ENCODE data around the gene TPM2.

DNA sequence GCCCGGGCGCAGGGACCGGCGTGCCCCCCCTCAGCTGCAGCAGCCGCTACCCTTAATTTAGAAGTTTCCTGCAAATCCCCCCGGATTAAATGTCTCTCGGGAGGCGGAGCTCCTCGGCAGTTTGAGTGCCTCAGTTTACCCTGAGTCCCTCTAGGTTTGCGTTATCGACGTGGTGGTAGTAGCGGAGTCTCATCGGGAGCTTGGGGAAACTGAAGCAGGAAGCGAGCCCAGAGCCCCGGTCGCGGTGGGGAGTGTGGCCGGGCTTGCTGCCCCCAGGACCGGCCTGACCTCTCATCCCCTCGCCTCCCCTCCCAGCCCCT is 529 bp upstream of the TPM2 start:
- no peak for TF ChIP-seq PPARA (CRISPR knock-in tag; IDR thresholded peaks at IDR 0.05; ENCODE audit: borderline replicate concordance)
- TF ChIP-seq, protein P1, sequence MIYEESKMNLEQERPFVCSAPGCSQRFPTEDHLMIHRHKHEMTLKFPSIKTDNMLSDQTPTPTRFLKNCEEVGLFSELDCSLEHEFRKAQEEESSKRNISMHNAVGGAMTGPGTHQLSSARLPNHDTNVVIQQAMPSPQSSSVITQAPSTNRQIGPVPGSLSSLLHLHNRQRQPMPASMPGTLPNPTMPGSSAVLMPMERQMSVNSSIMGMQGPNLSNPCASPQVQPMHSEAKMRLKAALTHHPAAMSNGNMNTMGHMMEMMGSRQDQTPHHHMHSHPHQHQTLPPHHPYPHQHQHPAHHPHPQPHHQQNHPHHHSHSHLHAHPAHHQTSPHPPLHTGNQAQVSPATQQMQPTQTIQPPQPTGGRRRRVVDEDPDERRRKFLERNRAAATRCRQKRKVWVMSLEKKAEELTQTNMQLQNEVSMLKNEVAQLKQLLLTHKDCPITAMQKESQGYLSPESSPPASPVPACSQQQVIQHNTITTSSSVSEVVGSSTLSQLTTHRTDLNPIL (CRISPR knock-in tag; IDR thresholded peaks at IDR 0.05; ENCODE audit: low read depth): no peak
- TF ChIP-seq, protein P2, sequence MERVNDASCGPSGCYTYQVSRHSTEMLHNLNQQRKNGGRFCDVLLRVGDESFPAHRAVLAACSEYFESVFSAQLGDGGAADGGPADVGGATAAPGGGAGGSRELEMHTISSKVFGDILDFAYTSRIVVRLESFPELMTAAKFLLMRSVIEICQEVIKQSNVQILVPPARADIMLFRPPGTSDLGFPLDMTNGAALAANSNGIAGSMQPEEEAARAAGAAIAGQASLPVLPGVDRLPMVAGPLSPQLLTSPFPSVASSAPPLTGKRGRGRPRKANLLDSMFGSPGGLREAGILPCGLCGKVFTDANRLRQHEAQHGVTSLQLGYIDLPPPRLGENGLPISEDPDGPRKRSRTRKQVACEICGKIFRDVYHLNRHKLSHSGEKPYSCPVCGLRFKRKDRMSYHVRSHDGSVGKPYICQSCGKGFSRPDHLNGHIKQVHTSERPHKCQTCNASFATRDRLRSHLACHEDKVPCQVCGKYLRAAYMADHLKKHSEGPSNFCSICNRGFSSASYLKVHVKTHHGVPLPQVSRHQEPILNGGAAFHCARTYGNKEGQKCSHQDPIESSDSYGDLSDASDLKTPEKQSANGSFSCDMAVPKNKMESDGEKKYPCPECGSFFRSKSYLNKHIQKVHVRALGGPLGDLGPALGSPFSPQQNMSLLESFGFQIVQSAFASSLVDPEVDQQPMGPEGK (CRISPR knock-in tag; IDR thresholded peaks at IDR 0.05; ENCODE audit: borderline replicate concordance): no peak
- TF ChIP-seq RARB (CRISPR knock-in tag; IDR thresholded peaks at IDR 0.05): no peak
- no peak for TF ChIP-seq TCF4 (CRISPR knock-in tag; IDR thresholded peaks at IDR 0.05; ENCODE audit: borderline replicate concordance)
- TF ChIP-seq, protein P3, sequence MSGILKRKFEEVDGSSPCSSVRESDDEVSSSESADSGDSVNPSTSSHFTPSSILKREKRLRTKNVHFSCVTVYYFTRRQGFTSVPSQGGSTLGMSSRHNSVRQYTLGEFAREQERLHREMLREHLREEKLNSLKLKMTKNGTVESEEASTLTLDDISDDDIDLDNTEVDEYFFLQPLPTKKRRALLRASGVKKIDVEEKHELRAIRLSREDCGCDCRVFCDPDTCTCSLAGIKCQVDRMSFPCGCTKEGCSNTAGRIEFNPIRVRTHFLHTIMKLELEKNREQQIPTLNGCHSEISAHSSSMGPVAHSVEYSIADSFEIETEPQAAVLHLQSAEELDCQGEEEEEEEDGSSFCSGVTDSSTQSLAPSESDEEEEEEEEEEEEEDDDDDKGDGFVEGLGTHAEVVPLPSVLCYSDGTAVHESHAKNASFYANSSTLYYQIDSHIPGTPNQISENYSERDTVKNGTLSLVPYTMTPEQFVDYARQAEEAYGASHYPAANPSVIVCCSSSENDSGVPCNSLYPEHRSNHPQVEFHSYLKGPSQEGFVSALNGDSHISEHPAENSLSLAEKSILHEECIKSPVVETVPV (CRISPR knock-in tag; IDR thresholded peaks at IDR 0.05): no peak
